ENCODE measurements around the gene ID1. TPM values are rescaled to one million over a fixed set of nuclear protein-coding genes. Genes with fewer than 3 reads are reported as not detected.
"Not testable (repeated sequence)": the region's sequence is repeated elsewhere in the genome, so short reads cannot be mapped to it uniquely, and the experiment has no call there.

ID1 gene
- total RNA-seq, 1 donor from 2014 or later, result 92.0 TPM

- TF ChIP-seq, protein P1, sequence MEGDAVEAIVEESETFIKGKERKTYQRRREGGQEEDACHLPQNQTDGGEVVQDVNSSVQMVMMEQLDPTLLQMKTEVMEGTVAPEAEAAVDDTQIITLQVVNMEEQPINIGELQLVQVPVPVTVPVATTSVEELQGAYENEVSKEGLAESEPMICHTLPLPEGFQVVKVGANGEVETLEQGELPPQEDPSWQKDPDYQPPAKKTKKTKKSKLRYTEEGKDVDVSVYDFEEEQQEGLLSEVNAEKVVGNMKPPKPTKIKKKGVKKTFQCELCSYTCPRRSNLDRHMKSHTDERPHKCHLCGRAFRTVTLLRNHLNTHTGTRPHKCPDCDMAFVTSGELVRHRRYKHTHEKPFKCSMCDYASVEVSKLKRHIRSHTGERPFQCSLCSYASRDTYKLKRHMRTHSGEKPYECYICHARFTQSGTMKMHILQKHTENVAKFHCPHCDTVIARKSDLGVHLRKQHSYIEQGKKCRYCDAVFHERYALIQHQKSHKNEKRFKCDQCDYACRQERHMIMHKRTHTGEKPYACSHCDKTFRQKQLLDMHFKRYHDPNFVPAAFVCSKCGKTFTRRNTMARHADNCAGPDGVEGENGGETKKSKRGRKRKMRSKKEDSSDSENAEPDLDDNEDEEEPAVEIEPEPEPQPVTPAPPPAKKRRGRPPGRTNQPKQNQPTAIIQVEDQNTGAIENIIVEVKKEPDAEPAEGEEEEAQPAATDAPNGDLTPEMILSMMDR (IDR thresholded peaks at IDR 0.05; ENCODE audit: partially characterized antibody, unreplicated experiment), result no peak
- Mint-ChIP-seq H3K4me1 (ENCODE audit: low read depth, unreplicated experiment) (peaks cover 24% of the 10 kb centered on the region), H3K27ac (ENCODE audit: unreplicated experiment) (peak overlapping the region; percentile 17), H3K27me3 (ENCODE audit: unreplicated experiment) (peaks cover 11% of the 10 kb centered on the region), H3K4me3 (ENCODE audit: unreplicated experiment) (no peak overlapping the region), H3K36me3 (ENCODE audit: unreplicated experiment) (no peaks in the 10 kb centered on the region), H3K9me3 (ENCODE audit: unreplicated experiment) (peaks cover 16% of the 10 kb centered on the region)
- no peak for DNase-seq
These were observed 9.8 kb upstream of the ID1 start for GRCh38 chr20:31595380-31595653.

DNA sequence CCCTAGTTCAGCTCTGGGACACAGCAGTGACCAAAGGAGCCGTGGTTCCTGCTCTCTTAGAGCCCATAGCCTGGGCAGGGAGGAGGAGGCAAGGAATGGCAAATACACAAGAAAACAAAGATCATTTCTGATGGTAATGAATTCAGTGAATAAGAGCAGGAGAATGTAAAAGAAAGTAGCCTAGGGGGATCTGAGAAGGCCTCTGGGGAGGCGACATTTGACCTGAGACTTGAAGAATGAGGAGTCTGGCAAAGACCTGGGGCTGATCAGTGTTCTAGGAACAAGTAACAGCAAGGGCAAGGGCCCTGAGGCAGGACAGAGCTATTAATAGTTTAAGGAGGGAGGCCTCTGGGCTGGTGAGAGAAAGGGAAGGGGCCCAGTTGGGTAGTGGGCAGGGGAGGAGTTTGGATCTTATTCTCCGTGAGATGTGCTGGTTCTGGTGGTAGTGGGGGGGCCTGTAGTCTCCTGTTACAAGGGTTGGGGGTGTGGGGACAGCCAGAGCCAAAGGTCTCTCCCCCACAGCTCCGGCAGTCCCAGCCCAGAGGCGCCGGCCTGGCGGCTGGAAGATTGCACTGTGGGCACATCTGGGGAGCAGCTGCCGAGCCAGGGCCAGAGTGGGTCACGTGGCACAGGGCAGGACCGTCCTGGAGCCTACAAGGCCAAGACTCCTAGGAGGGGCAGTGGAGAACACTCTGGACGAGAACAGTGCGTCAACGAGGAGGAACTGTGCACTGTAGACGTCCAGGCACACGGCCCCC is 9.3 kb upstream of the ID1 start:
- peaks cover 17% of the 10 kb centered on the region for H3K9me3 Mint-ChIP-seq (ENCODE audit: unreplicated experiment)
- H3K27ac Mint-ChIP-seq (ENCODE audit: unreplicated experiment), result peak overlapping the region; percentile 17
- TF ChIP-seq, protein P1 (IDR thresholded peaks at IDR 0.05; ENCODE audit: partially characterized antibody, unreplicated experiment), result no peak
- peak; percentile 84 for DNase-seq
- peaks cover 22% of the 10 kb centered on the region for H3K4me1 Mint-ChIP-seq (ENCODE audit: low read depth, unreplicated experiment)
- no peaks in the 10 kb centered on the region for H3K36me3 Mint-ChIP-seq (ENCODE audit: unreplicated experiment)
- peak overlapping the region; percentile 21 for H3K4me3 Mint-ChIP-seq (ENCODE audit: unreplicated experiment)
- peaks cover 11% of the 10 kb centered on the region for H3K27me3 Mint-ChIP-seq (ENCODE audit: unreplicated experiment)

DNA sequence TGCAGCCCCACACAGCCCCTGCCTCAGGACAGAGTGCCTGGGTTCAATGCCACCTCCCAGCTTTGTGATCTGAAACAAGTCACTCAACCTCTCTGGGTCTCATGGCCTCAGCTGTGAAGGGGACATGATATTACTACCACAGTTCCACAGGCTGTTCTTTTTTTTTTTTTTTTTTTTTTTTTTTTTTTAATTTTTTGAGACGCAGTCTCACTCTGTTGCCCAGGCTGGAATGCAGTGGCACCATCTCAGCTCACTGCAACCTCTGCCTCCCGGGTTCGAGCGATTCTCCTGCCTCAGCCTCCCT is 8.7 kb upstream of the ID1 start:
- Mint-ChIP-seq H3K27ac (ENCODE audit: unreplicated experiment) (peak overlapping the region; percentile 17), H3K4me1 (ENCODE audit: low read depth, unreplicated experiment) (peaks cover 18% of the 10 kb centered on the region), H3K9me3 (ENCODE audit: unreplicated experiment) (peaks cover 18% of the 10 kb centered on the region), H3K27me3 (ENCODE audit: unreplicated experiment) (peaks cover 11% of the 10 kb centered on the region)
- DNase-seq; H3K4me3 Mint-ChIP-seq (ENCODE audit: unreplicated experiment); H3K36me3 Mint-ChIP-seq (ENCODE audit: unreplicated experiment): not testable (repeated sequence)

DNA sequence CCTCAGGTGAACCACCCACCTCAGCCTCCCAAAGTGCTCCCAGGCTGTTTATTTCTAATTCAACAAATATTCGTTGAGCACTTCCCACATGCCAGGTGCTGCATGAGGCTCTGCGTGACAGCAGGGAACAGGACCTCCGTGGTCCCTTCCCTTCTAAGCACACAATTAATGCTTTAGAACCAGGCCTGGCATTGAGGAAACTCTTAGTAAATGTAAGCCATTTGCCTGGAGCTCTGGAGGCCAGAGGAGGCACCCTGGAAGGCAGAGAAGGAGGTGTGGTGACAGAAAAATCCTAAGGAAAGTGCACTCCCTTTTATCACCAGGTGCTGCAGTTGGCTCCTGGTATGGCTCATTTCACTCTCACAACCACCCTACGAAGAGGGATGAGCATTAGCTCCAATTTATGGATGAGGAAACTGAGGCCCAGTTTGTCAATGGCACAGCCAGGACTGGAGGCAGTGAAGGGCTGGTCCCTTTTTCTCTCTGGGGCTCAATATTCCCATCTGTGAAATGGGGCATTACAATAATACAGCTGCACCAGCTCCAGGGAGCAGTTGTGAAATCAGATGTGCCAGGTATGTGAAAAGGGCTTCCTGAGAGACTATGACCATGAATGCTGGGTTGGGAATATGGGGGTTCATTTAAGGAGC is 8.1 kb upstream of the ID1 start:
- no peak for DNase-seq

GRCh38 chr20:31597481-31597855 is 7.6 kb upstream of the ID1 start:
- TF ChIP-seq, protein P1 (IDR thresholded peaks at IDR 0.05; ENCODE audit: partially characterized antibody, unreplicated experiment), result no peak
- Mint-ChIP-seq H3K9me3 (ENCODE audit: unreplicated experiment) (peaks cover 21% of the 10 kb centered on the region), H3K36me3 (ENCODE audit: unreplicated experiment) (no peaks in the 10 kb centered on the region), H3K4me1 (ENCODE audit: low read depth, unreplicated experiment) (peaks cover 19% of the 10 kb centered on the region), H3K4me3 (ENCODE audit: unreplicated experiment) (no peak overlapping the region), H3K27me3 (ENCODE audit: unreplicated experiment) (peaks cover 11% of the 10 kb centered on the region), H3K27ac (ENCODE audit: unreplicated experiment) (no peak overlapping the region)
- DNase-seq, result no peak

More for the DNA sequence above, 8.1 kb upstream of the ID1 start:
- Mint-ChIP-seq H3K27ac (ENCODE audit: unreplicated experiment) (no peak overlapping the region), H3K36me3 (ENCODE audit: unreplicated experiment) (no peaks in the 10 kb centered on the region), H3K4me3 (ENCODE audit: unreplicated experiment) (no peak overlapping the region), H3K4me1 (ENCODE audit: low read depth, unreplicated experiment) (peaks cover 18% of the 10 kb centered on the region), H3K9me3 (ENCODE audit: unreplicated experiment) (peaks cover 18% of the 10 kb centered on the region), H3K27me3 (ENCODE audit: unreplicated experiment) (peaks cover 11% of the 10 kb centered on the region)
- TF ChIP-seq, protein P1 (IDR thresholded peaks at IDR 0.05; ENCODE audit: partially characterized antibody, unreplicated experiment), result no peak

Measured in glutamatergic neuron (in vitro differentiated cells).